AG08395 (cell line): ENCODE results near the gene LRP1B.

Experiments used
- DNase-seq: peaks from one replicate; pipeline ENCODE4 v3.0.0; 2012; ENCODE audit warnings: mixed read lengths, low spot score

Gene LRP1B

DNA sequence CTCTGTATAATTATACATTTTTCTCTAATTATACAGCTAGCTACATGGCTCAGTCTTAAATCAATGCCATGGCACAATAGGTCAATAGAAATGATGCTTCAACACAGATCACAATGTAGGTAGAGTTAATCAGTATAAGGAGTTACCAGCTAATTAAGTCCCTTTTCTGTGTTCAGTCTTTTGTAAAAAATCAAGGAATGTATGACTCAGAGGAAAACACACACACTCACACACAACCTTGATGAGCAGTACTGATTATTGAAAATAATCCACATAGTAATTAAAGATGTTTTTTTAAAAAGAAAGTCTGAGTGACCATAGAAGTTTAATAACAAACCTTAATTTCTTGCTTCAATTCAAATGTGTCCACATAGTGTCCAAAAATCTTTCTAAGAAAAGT lies 691.3 kb downstream of the LRP1B start:
- peak; percentile 5 for DNase-seq

DNA sequence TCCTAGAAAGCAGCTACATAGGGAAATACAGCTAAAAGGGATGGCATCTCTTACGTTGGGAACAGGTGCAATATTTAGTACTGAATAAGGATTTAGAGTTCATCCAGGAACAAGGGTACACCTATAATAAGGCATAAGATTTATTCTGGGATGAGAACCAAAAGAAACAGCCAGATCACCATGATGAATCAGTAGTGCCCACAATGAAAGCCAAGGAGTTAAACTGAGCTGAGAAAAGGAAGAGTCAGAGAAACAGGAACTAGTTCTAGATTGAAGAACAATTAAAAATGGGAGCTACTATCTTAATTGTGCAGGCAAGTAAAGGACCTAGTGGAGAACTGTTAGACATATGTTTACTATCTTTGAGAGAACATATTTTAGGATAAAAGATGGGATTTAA lies 692.3 kb downstream of the LRP1B start:
- DNase-seq, result no peak

GRCh38 chr2:141437521-141437920 lies 693.3 kb downstream of the LRP1B start:
- no peak for DNase-seq

GRCh38 chr2:141423124-141423523 lies 707.7 kb downstream of the LRP1B start:
- DNase-seq, result no peak

- no peak for DNase-seq
These were observed 713.5 kb downstream of the LRP1B start for GRCh38 chr2:141417246-141417797.

DNA sequence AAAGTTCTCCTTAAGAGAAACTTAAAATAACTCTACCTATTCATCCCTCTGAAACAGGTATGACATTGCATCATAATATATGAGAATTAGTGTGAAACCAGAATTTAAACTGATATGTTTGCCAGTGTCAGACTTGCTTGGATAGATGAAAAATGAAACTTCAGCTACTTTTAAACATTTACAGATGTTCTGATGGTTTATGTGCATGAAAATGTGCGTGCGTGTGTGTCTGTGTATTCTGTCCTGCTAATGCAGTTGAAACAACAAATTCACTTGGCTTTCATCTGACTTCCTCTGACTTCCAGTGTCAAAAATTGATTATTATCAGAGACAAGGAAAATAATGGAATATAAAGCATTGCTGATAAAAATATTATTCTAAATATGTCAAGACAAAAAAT lies 719.4 kb downstream of the LRP1B start:
- no peak for DNase-seq

DNA sequence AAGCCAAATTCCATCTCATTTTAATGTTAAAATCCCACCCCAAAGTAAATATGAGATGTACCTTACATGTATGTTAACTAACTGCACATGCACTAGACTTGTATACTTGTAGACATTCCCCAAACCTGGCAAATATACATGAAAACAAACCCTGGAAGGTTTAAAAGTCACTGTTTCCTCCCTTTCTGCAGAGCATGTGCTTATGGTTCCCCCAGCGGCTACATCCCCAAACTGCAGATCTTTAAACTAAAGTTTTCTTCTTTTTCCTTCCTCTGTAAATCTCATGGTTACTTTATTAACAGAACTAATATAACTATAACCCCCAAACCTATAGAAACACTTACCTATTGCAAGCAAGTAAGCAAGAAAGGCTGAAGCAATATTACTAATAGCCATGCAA lies 731.5 kb downstream of the LRP1B start:
- no peak for DNase-seq

DNA sequence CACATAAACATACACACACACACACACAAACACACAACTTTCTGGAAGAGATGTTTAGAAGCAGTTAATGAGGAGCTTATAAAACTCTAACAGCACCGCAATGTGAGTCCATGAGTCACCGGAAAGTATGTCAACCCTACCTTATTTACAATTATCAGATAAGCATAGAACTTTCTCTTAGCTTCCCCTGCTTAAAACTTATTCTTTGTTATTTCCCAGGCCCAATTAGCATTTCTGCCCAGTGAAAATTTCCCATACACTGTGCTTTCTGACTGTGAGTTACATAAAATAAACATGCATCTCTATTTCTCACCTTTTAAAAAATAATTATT lies 737.6 kb downstream of the LRP1B start:
- no peak for DNase-seq

DNA sequence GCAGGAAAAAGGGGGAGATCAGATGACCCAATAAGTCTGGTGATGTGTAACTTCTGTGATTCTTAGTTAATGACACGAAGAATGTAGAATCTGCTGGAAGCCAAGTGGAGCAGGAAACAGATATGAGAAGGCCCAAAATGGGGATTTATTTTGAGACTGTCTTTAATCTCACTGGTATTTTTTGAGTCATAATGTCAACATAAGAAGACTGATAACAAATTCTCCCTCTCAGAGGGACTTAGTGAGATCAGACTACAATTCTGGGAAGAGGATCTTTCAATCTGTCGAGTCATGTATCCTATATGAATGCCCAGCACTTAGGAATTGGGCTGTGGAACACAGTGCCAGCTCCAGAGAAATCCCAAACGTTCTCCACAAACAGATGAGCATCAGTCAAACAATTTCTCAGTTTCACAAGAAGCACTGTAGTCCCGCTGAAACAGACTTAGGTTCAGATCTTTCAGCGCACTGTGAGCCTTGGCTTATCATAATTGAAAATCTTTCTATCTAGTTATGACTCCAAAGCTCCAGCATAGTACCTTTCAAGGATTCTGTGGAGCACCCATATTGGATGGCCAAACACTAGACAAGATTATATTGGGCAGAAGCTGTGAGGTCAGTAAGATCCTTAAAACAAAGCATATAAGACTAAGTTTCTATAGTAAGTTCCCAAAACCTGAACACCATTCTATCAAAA lies 738.2 kb downstream of the LRP1B start:
- peak; percentile 21 for DNase-seq

DNA sequence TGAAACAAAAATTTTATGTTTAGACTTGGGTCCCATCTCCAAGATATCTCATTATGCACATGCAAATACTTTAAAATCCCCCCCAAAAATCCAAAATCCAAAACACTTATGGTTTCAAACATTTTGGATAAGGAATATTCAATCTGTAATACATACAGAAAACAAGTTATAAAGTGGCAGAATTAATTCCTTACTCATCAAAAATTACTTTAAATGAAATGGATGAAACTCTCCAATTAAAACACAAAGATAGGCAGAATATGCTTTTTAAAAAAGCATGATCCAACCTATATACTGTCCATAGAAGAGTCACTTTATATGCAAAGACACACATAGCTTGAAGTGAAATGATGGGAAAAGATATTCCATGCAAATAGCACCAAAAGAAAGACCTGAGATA lies 744.6 kb downstream of the LRP1B start:
- DNase-seq, result no peak

GRCh38 chr2:141384676-141385075 lies 746.1 kb downstream of the LRP1B start:
- DNase-seq, result no peak

DNA sequence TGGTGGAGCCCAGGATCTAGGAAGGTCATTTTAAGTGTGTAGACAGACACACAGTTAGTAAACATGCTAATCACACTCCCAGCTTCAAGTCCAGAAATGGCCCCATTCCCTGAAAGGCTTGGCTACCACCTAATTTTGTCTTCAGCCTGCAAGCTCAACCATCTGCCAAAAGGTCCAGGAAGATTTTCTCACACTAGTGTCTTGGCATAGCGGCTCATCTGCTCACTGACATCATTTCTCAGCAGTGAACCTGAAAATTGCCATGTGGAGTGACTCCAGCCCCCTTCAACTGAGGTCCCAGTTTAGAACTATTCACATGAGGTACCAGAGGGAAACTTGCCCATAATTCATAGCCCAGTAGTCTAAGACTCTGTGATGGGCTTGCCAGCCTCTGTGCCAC lies 748.9 kb downstream of the LRP1B start:
- DNase-seq, result no peak

GRCh38 chr2:141380008-141380979 lies 750.5 kb downstream of the LRP1B start:
- no peak for DNase-seq

GRCh38 chr2:141364821-141365220 lies 766.0 kb downstream of the LRP1B start:
- DNase-seq, result no peak

DNA sequence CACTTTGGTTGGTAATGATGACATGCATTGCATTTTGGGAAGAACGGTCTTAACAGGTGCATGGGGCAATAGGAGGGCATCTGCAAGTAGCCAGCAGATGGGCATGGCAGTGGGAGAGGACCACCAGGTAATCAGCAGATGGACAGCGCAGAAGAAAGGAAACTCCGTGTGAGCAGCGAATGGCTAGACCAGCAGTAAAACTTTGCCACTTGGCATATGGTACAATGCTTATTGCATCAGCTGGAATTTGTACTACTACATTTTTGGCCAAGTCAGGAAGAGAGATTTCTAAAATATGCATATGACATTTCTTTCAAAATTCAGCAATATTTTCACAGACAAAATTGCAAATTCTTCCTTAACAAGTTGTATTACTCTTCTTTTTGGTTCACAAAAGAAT lies 768.5 kb downstream of the LRP1B start:
- DNase-seq, result no peak

DNA sequence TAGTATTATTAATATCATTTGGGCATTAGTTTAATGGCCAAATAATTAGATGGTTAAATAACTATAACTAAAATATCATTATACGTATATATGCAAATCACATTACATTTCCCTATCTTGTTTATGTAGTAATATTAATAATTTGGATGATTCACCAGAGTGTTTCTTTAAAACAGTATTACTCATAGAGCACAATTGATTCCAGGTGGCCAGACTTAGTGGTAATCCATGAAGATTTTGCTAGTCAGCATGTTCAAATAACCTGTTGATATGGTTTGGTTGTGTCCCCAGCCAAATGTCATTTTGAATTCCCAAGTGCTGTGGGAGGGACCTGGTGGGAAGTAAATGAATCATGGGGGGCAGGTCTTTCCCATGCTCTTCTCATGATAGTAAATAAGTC lies 782.3 kb downstream of the LRP1B start:
- no peak for DNase-seq

- DNase-seq, result peak; percentile 51
These were observed 789.4 kb downstream of the LRP1B start for GRCh38 chr2:141341444-141341843.

GRCh38 chr2:141331127-141331526 lies 799.7 kb downstream of the LRP1B start:
- peak; percentile 61 for DNase-seq

DNA sequence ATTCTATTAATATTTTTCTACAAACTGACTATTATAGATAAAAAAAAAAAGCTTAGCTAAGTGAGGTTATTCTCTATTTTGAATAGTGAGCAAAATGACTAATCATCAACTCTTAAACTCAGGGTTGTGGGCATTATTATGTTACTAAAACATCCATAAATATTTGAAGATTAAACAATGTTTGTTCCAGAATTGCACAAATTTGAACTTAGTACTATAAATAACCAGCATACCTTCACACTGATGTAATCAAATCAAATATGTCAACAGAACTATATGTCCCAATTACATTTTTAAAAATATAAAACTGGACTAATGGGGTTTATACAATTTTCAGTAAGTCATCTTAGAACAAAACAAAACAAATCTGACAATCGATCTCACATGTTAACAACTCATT lies 800.9 kb downstream of the LRP1B start:
- DNase-seq, result no peak

DNA sequence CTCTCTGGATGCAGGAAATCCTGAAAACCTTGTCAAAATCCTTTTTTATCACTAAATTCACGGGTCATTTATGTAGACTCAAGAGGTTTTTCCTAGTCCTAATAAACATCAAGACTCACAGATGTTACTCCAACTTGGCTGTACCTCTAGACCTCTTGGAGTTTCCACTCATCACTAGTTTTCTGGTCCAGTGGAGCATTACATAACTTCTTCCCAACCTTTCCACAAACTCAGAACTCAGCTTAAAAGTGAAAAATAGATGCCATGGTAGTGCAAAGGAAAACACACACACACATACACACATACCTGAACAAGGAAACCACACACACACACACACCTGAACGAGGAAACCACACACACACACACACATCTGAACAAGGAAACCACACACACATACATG lies 807.2 kb downstream of the LRP1B start:
- DNase-seq, result no peak

DNA sequence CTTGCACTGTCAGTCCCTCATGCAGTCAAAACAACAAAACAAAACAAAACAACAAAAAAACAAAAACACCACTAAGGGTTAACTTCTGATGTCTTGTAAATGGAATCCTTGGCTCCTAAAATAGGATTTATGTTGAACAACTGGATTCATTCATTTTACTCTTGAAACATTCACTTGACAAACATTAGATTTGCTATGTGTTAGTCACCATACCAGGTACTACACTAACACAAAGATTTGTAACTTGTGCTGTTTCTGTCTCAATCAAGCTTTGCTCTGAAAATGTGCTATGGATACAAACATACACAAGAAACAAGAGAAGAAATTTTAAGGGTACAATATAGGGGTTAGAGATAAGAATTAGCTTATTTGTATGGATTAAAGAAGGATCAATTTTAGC lies 812.8 kb downstream of the LRP1B start:
- peak; percentile 2 for DNase-seq

DNA sequence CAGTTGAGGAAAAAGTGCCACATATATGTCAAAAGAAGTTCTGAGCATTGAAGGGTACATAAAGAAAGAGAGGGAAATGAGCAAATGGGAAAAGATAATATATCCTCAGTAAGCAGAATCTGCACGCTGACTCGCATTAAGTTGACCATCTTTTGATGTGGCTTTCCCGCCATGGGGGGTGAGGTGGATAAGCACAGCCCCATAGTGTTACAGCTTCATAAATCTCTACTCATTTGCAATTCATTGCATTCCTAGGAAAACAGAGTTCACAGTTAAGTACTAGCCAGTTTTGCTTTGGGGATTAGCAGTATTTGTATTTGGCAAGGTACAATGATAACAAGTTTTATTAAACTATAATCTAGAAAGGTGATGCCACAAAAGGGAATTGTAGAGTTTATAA lies 814.2 kb downstream of the LRP1B start:
- DNase-seq, result no peak

- DNase-seq, result no peak
These were observed 814.7 kb downstream of the LRP1B start for GRCh38 chr2:141316103-141316502.
